CD8-positive, alpha-beta memory T cell (primary cell): ENCODE measurements around the gene IL26. TPM values are rescaled to one million over a fixed set of nuclear protein-coding genes. Genes with fewer than 3 reads are reported as not detected.

Experiments
- CTCF ChIA-PET: fragments of 350-600 bp; sonication (Branson Sonifier 250); formaldehyde crosslinking; loops from one replicate; lab custom pipeline; 2021; ENCODE audit warnings: antibody characterized with exemption; lab: Charles Lee
- POLR2A ChIA-PET: fragments of 350-600 bp; sonication (Branson Sonifier 250); formaldehyde crosslinking; loops from one replicate; lab custom pipeline; 2021; ENCODE audit warnings: antibody characterized with exemption; lab: Charles Lee
- DNase-seq, 5 donors: peaks; one replicate each; pipeline versions ENCODE4 v3.0.0 to v3.0.0-alpha.2; 2020 to 2022; ENCODE audit warnings: mixed read lengths in 1 of 5
- H3K27ac ChIP-seq: one replicate; pipeline ENCODE4 v1.7.0; 2013; ENCODE audit warnings: low read depth, mild to moderate bottlenecking, low read length, moderate library complexity
- H3K27me3 ChIP-seq: 2 replicates; pipeline ENCODE4 v1.7.0; 2013; ENCODE audit warnings: low read length, mild to moderate bottlenecking; ENCODE audit not compliant: insufficient read depth, poor library complexity, severe bottlenecking
- H3K36me3 ChIP-seq: 2 replicates; pipeline ENCODE4 v1.7.0; 2013; ENCODE audit warnings: mild to moderate bottlenecking, low read length, moderate library complexity; ENCODE audit not compliant: insufficient read depth
- H3K4me1 ChIP-seq: 2 replicates; pipeline ENCODE4 v1.7.0; 2013; ENCODE audit warnings: mild to moderate bottlenecking, low read length, moderate library complexity; ENCODE audit not compliant: insufficient read depth
- H3K4me3 ChIP-seq: 2 replicates; pipeline ENCODE4 v1.7.0; 2013; ENCODE audit warnings: mild to moderate bottlenecking, low read length
- H3K9me3 ChIP-seq: 2 replicates; pipeline ENCODE4 v1.7.0; 2013; ENCODE audit warnings: mild to moderate bottlenecking, low read length
- H3K27ac Mint-ChIP-seq, 8 donors: one replicate each; pipeline ENCODE4 v1.8.0; 2020 to 2021; ENCODE audit warnings: mixed read lengths in 8 of 8, mild to moderate bottlenecking in 6 of 8, inconsistent platforms in 3 of 8, moderate library complexity in 3 of 8
- H3K27me3 Mint-ChIP-seq, 2 donors: one replicate each; pipeline ENCODE4 v1.8.0; 2020 to 2021; ENCODE audit warnings: mixed read lengths in 2 of 2, mild to moderate bottlenecking in 1 of 2, moderate library complexity in 1 of 2
- H3K36me3 Mint-ChIP-seq, 3 donors: one replicate each; pipeline ENCODE4 v1.8.0; 2020 to 2021; ENCODE audit warnings: mixed read lengths in 3 of 3, inconsistent platforms in 1 of 3, mild to moderate bottlenecking in 1 of 3
- H3K4me1 Mint-ChIP-seq, 3 donors: one replicate each; pipeline ENCODE4 v1.8.0; 2020 to 2021; ENCODE audit warnings: mixed read lengths in 3 of 3, inconsistent platforms in 1 of 3, mild to moderate bottlenecking in 1 of 3
- H3K4me3 Mint-ChIP-seq, 7 donors: one replicate each; pipeline ENCODE4 v1.8.0; 2020 to 2021; ENCODE audit warnings: mixed read lengths in 7 of 7, mild to moderate bottlenecking in 6 of 7, moderate library complexity in 4 of 7, inconsistent platforms in 2 of 7
- H3K9me3 Mint-ChIP-seq, 5 donors: one replicate each; pipeline ENCODE4 v1.8.0; 2020 to 2022; ENCODE audit warnings: mixed read lengths in 5 of 5, mild to moderate bottlenecking in 3 of 5, moderate library complexity in 2 of 5, inconsistent platforms in 1 of 5
- polyA plus RNA-seq: library from polyadenylated mRNA; unstranded; fragments of 300-500 nt; fragmentation: Illumina TruSeq; gene quantifications from one replicate; pipeline ENCODE4 v1.2.3, GENCODE V29; 2021
- total RNA-seq, 2 experiments: library from RNA; stranded (reverse); gene quantifications; one replicate each; pipeline ENCODE4 v1.2.3, GENCODE V29; 2021

IL26 gene
- total and polyA plus RNA-seq, 3 experiments from 2014 or later, result 0.28 to 1.00 (median 0.88) TPM

- H3K36me3 ChIP-seq, result no peaks in the 10 kb centered on the region
- H3K9me3 ChIP-seq, result no peaks in the 10 kb centered on the region
- ChIA-PET POLR2A (no interaction called here), CTCF (no interaction called here)
- H3K4me1 ChIP-seq, result no peaks in the 10 kb centered on the region
- Mint-ChIP-seq H3K27ac (no peak overlapping the region), H3K27me3 (peaks cover under 1 to 8% of the 10 kb centered on the region in 2 donors), H3K36me3 (peaks cover 0 to 1% (median 0%) of the 10 kb centered on the region in 3 donors), H3K4me1 (no peaks in the 10 kb centered on the region), H3K4me3 (no peak overlapping the region), H3K9me3 (no peaks in the 10 kb centered on the region)
- no peak overlapping the region for H3K4me3 ChIP-seq
- no peak for DNase-seq
- H3K27ac ChIP-seq, result no peak overlapping the region
- no peaks in the 10 kb centered on the region for H3K27me3 ChIP-seq
Measured at GRCh38 chr12:68247785-68248184, 22.2 kb upstream of the IL26 start.

GRCh38 chr12:68246350-68246749, 20.7 kb upstream of the IL26 start:
- H3K36me3 Mint-ChIP-seq, result peaks cover 0 to 1% (median 0%) of the 10 kb centered on the region in 3 donors
- Histone ChIP-seq H3K36me3 (no peaks in the 10 kb centered on the region), H3K4me1 (peaks cover 3% of the 10 kb centered on the region), H3K27me3 (no peaks in the 10 kb centered on the region), H3K4me3 (no peak overlapping the region), H3K9me3 (no peaks in the 10 kb centered on the region), H3K27ac (no peak overlapping the region)
- H3K27ac Mint-ChIP-seq, result peak overlapping the region in 1 of 8 donors; percentile 58
- peaks cover 0 to 4% of the 10 kb centered on the region in 2 donors for H3K27me3 Mint-ChIP-seq
- no peak for DNase-seq
- H3K4me1 Mint-ChIP-seq, result peaks cover 1 to 3% (median 1%) of the 10 kb centered on the region in 3 donors
- no peaks in the 10 kb centered on the region for H3K9me3 Mint-ChIP-seq
- no peak overlapping the region for H3K4me3 Mint-ChIP-seq
- POLR2A ChIA-PET, result no interaction called here
- CTCF ChIA-PET, result interaction anchor here (1.3 kb wide), 1 partner anchor 23 kb away, joined by 3 read pairs; no protein-coding TSS in a partner anchor

DNA sequence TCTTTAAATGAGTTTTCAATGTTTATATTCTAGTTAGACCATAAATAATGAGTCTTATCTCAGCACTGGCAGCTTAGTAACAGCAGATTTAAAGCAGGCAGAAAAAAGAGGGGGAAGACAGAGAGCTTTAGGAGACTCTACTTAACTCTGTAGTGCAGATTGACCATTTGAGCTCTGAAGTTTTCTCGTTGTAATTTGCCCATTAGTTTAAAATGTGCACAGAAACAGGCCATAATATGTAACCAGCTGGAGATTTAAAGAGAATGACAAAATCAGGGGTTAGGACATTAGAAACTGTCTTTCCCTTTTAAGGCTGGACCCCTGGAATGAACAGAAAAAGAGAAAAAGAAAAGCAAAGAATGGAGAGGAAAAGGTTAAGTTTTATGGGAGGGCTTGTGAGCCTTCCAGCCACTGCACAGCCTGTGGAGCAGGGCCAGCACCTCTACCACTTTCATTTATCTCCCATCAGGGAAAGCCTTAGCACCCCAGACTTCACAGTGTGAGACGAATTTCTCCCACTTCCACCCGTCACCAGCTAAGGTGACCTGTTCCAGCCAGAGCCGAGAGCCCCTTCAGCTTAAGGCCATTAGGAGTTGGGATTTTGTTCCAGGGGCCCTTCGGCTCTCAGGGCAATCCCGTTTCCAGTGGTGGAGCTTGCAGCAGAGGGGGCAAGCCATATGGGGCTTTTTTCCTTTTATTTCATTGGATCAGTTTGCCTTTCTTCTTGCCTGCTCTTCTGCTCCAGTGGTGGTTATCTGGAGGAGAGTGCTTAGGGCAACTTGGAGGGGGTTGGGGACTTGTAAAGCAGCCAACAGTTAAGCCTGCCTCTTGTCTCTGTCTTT, 19.8 kb upstream of the IL26 start:
- Histone ChIP-seq H3K27ac (no peak overlapping the region), H3K36me3 (no peaks in the 10 kb centered on the region), H3K4me3 (no peak overlapping the region), H3K4me1 (peaks cover 13% of the 10 kb centered on the region), H3K9me3 (no peaks in the 10 kb centered on the region), H3K27me3 (no peaks in the 10 kb centered on the region)
- Mint-ChIP-seq H3K27ac (no peak overlapping the region), H3K27me3 (peaks cover 0 to 4% of the 10 kb centered on the region in 2 donors), H3K4me3 (no peak overlapping the region), H3K9me3 (no peaks in the 10 kb centered on the region), H3K4me1 (peaks cover 11 to 12% (median 11%) of the 10 kb centered on the region in 3 donors), H3K36me3 (peaks cover 0 to 5% (median 1%) of the 10 kb centered on the region in 3 donors)
- DNase-seq, result no peak
- POLR2A ChIA-PET, result no interaction called here
- CTCF ChIA-PET, result interaction anchor here (0.7 to 1.3 kb wide), 2 partner anchors 22 to 82 kb away, joined by 3 read pairs; no protein-coding TSS in a partner anchor

DNA sequence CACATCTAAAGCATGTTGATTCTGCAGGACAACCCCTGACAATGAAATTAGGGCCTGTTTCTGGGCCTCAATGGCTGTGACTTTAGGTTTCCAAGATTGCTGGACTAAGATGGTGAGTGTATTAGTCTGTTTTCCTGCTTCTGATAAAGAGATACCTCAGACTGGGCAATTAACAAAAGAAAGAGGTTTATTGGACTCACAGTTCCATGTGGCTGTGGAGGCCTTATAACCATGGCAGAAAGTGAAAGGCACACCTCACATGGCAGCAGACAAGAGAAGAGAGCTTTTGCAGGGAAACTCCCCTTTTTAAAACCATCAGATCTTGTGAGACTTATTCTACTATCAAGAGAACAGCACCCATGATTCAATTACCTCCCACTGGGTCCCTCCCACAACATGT, 17.2 kb upstream of the IL26 start:
- CTCF ChIA-PET, result no interaction called here
- no peaks in the 10 kb centered on the region for H3K9me3 ChIP-seq
- H3K27ac Mint-ChIP-seq, result peak overlapping the region in 1 of 8 donors; percentile 96
- H3K4me3 ChIP-seq, result no peak overlapping the region
- H3K9me3 Mint-ChIP-seq, result no peaks in the 10 kb centered on the region
- peaks cover 20% of the 10 kb centered on the region for H3K4me1 ChIP-seq
- no peaks in the 10 kb centered on the region for H3K27me3 ChIP-seq
- H3K4me3 Mint-ChIP-seq, result no peak overlapping the region
- no peaks in the 10 kb centered on the region for H3K27me3 Mint-ChIP-seq
- no peak overlapping the region for H3K27ac ChIP-seq
- POLR2A ChIA-PET, result no interaction called here
- no peak for DNase-seq
- H3K36me3 ChIP-seq, result no peaks in the 10 kb centered on the region
- H3K4me1 Mint-ChIP-seq, result peaks cover 18 to 19% (median 19%) of the 10 kb centered on the region in 3 donors
- H3K36me3 Mint-ChIP-seq, result peaks cover 0 to 5% (median 0%) of the 10 kb centered on the region in 3 donors

GRCh38 chr12:68240975-68241374, 15.4 kb upstream of the IL26 start:
- H3K27me3 ChIP-seq, result no peaks in the 10 kb centered on the region
- Mint-ChIP-seq H3K27ac (peak overlapping the region; percentile 54 to 96 (median 92)), H3K36me3 (peaks cover 1 to 5% (median 2%) of the 10 kb centered on the region in 3 donors), H3K9me3 (no peaks in the 10 kb centered on the region), H3K4me1 (peaks cover 30 to 38% (median 37%) of the 10 kb centered on the region in 3 donors), H3K27me3 (no peaks in the 10 kb centered on the region), H3K4me3 (peak overlapping the region; percentile 12 to 79 (median 71))
- peaks cover 35% of the 10 kb centered on the region for H3K4me1 ChIP-seq
- peak overlapping the region; percentile 48 for H3K4me3 ChIP-seq
- CTCF ChIA-PET, result interaction anchor here (0.5 to 1.4 kb wide), 4 partner anchors 17 to 83 kb away, joined by 3 to 4 read pairs (median 4); no protein-coding TSS in a partner anchor
- POLR2A ChIA-PET, result interaction anchor here (0.8 kb wide), 1 partner anchor 49 kb away, joined by 5 read pairs; no protein-coding TSS in a partner anchor
- H3K9me3 ChIP-seq, result no peaks in the 10 kb centered on the region
- DNase-seq, result peak; percentile 10 to 62 (median 45)
- H3K36me3 ChIP-seq, result no peaks in the 10 kb centered on the region
- H3K27ac ChIP-seq, result peak overlapping the region; percentile 47

- Histone ChIP-seq H3K9me3 (no peaks in the 10 kb centered on the region), H3K27ac (peak overlapping the region; percentile 47), H3K4me3 (no peak overlapping the region), H3K4me1 (peaks cover 37% of the 10 kb centered on the region), H3K36me3 (no peaks in the 10 kb centered on the region), H3K27me3 (no peaks in the 10 kb centered on the region)
- Mint-ChIP-seq H3K4me3 (no peak overlapping the region), H3K4me1 (peaks cover 34 to 45% (median 43%) of the 10 kb centered on the region in 3 donors), H3K27me3 (no peaks in the 10 kb centered on the region), H3K9me3 (no peaks in the 10 kb centered on the region), H3K27ac (peak overlapping the region; percentile 54 to 96 (median 92)), H3K36me3 (peaks cover 1 to 5% (median 2%) of the 10 kb centered on the region in 3 donors)
- ChIA-PET CTCF (no interaction called here), POLR2A (interaction anchor here (0.8 kb wide), 1 partner anchor 50 kb away, joined by 5 read pairs; no protein-coding TSS in a partner anchor)
- DNase-seq, result no peak
Measured at GRCh38 chr12:68240079-68240478, 14.5 kb upstream of the IL26 start.

DNA sequence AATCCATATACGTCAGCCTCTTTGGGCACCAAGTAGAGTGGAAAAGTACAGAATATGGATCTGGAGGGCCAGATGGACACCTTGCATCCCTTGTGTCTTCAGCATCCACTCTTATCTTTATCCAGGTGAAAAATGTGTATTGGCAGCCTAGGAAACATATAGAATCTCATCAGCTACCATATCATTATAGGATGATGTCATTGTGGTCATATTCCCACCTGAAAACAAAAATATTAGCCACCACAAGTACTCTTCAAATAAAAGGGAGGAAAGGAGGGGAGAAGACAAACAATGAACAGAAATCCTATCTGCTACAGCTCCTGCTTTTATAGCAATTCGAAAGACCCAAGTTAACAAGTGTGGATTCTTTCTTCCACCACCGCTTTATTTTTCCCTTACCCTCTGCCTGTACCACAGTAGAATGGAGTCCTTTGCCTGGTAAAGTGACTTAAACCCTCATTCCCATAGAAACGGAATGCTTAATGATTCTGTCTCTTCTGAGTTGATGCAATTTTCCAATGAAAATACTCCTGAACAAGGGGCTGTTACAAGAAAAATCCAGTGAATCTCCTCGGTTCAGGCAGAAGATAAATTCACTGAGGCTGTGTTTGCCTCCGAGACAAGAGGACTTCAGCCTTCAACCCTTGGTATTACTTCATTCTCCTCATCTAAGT, 13.8 kb upstream of the IL26 start:
- Histone ChIP-seq H3K4me1 (peaks cover 37% of the 10 kb centered on the region), H3K36me3 (no peaks in the 10 kb centered on the region), H3K27ac (no peak overlapping the region), H3K4me3 (no peak overlapping the region), H3K9me3 (no peaks in the 10 kb centered on the region), H3K27me3 (no peaks in the 10 kb centered on the region)
- H3K27ac Mint-ChIP-seq, result peak overlapping the region in 4 of 8 donors; percentile 54 to 96 (median 93)
- POLR2A ChIA-PET, result no interaction called here
- H3K36me3 Mint-ChIP-seq, result peaks cover 1 to 5% (median 2%) of the 10 kb centered on the region in 3 donors
- no peak overlapping the region for H3K4me3 Mint-ChIP-seq
- CTCF ChIA-PET, result interaction anchor here (1.1 kb wide), 1 partner anchor 16 kb away, joined by 7 read pairs; no protein-coding TSS in a partner anchor
- no peaks in the 10 kb centered on the region for H3K9me3 Mint-ChIP-seq
- peaks cover 37 to 50% (median 46%) of the 10 kb centered on the region in 3 donors for H3K4me1 Mint-ChIP-seq
- no peaks in the 10 kb centered on the region for H3K27me3 Mint-ChIP-seq
- DNase-seq, result no peak
